DMS 273 (cell line): Measurements from ENCODE around the gene PDAP1.

ENCODE experiments used
- DNase-seq: peaks from one replicate; lab custom pipeline; 2025; ENCODE audit not compliant: unreplicated experiment; lab: John Stamatoyannopoulos, UW

Gene PDAP1

GRCh38 chr7:99424932-99425730, 16.7 kb upstream of the PDAP1 start:
- no peak for DNase-seq

DNA sequence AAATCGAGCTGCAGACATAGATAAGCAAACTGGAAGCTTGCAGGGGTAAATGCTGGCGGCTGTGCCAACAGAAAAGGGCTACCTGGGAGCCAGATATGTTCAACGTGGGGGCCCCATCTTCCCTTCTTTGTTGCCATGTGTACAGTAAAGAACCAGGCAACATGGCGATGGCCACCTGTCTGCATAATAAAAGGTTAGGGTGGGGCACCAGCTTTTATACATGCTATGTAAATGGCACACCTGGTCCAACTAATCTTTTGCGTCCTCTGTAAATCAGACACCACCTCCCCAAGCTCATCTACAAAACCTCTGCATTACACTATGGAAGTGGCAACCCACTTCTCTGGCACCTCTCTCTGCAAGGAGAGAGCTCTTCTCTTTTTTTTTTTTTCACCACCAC, 14.2 kb upstream of the PDAP1 start:
- DNase-seq, result no peak

GRCh38 chr7:99422186-99422585, 13.8 kb upstream of the PDAP1 start:
- DNase-seq, result no peak

- peak; percentile 28 for DNase-seq
These were observed 12.6 kb upstream of the PDAP1 start for GRCh38 chr7:99420986-99421385.

DNA sequence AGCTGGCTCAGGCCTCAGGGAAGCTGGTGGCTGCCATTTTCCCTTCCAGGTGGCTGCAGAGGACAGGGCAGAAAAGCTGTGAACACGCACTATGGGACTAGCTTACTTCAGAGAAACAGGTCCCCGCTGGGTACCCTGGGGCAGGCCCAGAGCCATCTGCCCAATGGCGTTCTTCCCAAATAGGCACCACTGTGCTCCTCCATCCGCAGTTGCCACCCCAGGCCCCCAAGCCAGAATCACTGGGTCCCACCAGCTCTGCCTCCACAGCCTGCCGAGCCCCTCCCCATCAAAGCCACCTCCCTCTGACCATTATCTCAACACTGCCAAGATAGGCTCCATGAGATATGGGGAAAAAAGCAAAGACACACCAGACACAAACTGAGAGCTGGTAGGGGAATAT, 11.8 kb upstream of the PDAP1 start:
- no peak for DNase-seq

GRCh38 chr7:99419323-99420021, 11.1 kb upstream of the PDAP1 start:
- no peak for DNase-seq

DNA sequence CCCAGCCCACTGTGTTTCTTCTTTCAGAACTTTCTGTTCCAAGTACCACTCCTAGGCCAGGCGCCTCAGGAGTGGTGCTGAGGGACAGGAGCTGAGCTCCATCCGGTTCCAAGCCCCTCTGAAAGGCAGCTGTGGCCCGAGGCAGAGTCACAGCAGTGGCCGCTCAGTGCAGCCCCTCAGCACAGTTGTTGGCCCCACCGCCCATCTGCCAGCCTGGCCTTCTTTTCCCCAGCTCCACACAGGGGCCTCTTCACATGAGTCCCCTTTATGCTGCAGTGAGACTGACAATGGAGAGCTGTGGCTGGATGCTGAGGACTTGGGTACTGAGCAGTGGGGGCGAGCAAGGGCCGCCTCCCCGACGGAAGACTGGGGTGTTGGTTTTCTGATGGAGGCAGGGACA, 9.9 kb upstream of the PDAP1 start:
- DNase-seq, result no peak

DNA sequence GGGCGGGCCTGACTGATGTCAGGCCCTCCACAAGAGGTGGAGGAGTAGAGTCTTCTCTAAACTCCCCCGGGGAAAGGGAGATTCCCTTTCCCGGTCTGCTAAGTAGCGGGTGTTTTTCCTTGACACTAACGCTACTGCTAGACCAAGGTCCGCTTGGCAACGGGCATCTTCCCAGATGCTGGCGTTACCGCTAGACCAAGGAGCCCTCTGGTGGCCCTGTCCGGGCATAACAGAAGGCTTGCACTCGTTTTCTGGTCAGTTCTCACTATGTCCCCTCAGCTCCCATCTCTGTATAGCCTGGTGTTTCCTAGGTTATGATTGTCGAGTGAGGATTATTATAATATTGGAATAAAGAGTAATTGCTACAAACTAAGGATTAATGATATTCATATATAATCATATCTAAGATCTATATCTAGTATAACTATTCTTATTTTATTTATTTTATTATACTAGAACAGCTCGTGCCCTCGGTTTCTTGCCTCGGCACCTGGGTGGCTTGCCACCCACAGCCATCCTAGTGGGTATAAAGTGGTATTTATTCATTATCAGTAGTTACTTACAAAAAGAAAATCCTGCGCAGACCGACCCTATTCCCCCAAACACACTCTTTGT, 7.2 kb upstream of the PDAP1 start:
- peak; percentile 87 for DNase-seq

- no peak for DNase-seq
These were observed 2.2 kb upstream of the PDAP1 start for GRCh38 chr7:99410635-99411034.

DNA sequence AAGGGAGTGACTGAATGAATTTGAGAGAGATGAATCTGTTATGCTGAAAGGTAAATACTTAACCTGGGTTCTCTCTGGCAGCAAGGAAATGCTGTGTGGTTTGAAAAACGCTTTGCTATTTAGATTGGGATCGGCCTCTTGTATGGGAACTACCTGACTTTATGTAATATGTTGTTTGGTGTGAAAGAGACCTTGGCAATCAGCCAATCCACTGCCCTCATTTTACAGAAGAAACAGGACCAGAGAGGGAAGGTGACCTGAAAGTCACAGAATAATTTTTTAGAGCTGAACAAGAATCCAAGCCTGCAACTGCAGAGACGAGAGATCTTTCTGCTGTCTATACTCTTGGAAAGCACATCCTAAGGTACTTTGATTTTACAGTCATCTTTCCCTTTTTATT, 1.4 kb upstream of the PDAP1 start:
- DNase-seq, result peak; percentile 47

GRCh38 chr7:99409192-99409572, 785 bp upstream of the PDAP1 start:
- DNase-seq, result peak; percentile 73

DNA sequence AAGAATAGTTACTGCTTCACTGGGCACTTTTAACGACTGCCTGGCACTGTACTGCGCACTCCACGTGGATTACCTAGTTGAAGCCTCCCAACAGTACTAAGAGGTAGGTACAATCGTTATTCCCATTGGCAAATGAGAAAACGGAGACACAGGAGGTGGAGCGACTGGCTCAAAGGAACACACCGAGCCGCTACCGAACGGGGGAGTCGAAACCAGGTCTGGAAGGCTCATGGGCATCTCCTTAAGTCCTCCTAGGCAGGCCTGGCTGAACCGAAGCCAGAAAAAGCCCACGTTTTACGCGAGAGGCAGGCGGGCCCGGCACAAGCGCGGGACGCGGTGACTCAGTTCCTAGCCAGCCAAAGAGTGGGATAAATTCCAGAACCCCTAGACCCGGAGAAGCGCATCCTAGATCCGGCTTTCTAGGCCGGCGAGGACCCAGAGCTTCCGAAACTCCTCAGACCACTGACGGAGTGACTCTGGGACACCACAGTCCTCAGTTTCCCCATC, 472 bp downstream of the PDAP1 start:
- peak; percentile 83 for DNase-seq

GRCh38 chr7:99406557-99406956, 1.8 kb downstream of the PDAP1 start:
- DNase-seq, result peak; percentile 39

- DNase-seq, result no peak
These were observed 3.4 kb downstream of the PDAP1 start for GRCh38 chr7:99404977-99405320.

- no peak for DNase-seq
These were observed 4.0 kb downstream of the PDAP1 start for GRCh38 chr7:99404235-99404976.

DNA sequence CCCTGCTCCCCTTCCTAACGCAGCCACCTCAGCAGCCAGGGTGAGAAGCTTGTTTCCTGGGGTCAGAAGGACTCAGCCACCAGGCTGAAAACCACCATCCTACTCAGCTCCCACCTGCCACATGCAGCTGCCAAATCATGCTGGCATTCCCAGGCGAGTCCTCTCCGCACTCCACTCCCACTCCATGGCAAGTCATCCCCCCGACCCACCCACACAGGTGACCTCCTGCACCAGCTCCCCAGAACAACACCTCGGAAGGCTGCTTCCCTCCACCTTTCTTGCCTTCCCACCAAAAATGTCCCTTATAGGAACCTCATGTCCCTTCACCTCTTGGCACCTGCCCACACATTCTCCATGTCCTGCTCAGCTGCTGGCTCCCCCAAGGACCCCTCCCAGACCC, 4.6 kb downstream of the PDAP1 start:
- no peak for DNase-seq

DNA sequence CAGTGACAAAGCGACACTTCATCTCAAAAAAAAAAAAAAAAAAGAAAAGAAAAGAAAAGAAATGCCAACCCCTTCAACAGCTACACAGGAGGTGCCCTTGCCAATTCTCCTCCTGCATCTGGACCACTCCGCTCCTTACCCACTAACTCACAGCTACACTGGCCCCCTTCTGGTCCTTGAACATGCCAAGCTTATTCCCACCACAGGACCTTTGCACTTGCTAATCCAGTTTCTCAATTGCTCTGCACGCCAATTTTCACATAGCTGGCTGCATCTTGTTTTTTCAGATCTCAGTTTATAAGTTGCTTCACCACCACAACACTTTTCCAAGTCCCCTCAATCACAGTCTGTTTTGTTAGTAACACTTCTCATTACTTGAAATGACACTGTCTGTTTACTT, 5.5 kb downstream of the PDAP1 start:
- no peak for DNase-seq

GRCh38 chr7:99399597-99399996, 8.8 kb downstream of the PDAP1 start:
- DNase-seq, result no peak

DNA sequence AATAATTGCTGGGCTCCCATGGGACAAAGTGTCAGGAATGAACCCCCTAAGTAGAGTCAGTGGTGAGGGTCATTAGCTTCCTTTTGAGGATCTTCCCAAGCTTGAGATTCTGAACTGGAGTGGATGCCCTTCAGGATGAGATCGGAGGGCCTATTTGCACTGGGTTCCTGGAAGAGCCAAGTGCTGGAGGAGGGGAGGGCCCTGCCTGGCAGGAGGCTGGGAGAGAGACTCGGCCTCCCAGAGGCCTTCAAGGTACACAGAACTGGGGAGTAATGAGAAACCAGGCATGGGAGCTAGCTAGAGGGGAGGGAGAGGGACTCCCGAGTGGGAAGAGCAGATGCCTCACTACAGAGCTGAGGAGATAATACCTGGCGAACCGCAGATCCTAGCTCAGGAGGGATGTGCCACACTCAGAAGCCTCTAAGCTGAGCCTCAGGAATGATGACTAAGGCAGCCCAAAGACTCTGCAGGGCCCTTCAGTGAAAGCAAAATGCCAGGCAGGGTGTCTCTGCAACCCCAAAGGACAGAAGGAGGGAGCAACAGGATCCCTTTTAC, 9.4 kb downstream of the PDAP1 start:
- DNase-seq, result no peak

- DNase-seq, result peak; percentile 35
These were observed 11.0 kb downstream of the PDAP1 start for GRCh38 chr7:99397297-99397983.
